OCI-LY1 (cell line): ENCODE measurements around the gene THSD7A.

Source experiments
- H2AFZ ChIP-seq: fragments of 200-600 bp; sonication (generic), shearing (Covaris generic); 2 replicates; pipeline ENCODE4 v1.6.0; 2014; ENCODE audit warnings: antibody characterized with exemption, mild to moderate bottlenecking, low read length
- H3F3A ChIP-seq: fragments of 200-600 bp; sonication (generic), shearing (Covaris generic); 2 replicates; pipeline ENCODE4 v1.6.0; 2014; ENCODE audit warnings: mild to moderate bottlenecking, antibody characterized with exemption, low read length, moderate library complexity; ENCODE audit not compliant: insufficient read depth
- H3K27ac ChIP-seq: fragments of 200-600 bp; sonication (generic); 2 replicates; pipeline ENCODE4 v1.5.1; 2014; ENCODE audit warnings: low read length, mixed run types, mild to moderate bottlenecking, low read depth; ENCODE audit not compliant: poor library complexity, severe bottlenecking
- H3K27me3 ChIP-seq: fragments of 200-600 bp; sonication (generic); 2 replicates; pipeline ENCODE4 v1.6.0; 2014; ENCODE audit warnings: antibody characterized with exemption, mild to moderate bottlenecking, low read length, moderate library complexity; ENCODE audit not compliant: insufficient read depth
- H3K36me3 ChIP-seq: fragments of 200-600 bp; sonication (generic); 2 replicates; pipeline ENCODE4 v1.6.1; 2014; ENCODE audit warnings: mild to moderate bottlenecking, antibody characterized with exemption, low read length, moderate library complexity, mixed read lengths; ENCODE audit not compliant: insufficient read depth
- H3K4me1 ChIP-seq: fragments of 200-600 bp; sonication (generic); 2 replicates; pipeline ENCODE4 v1.5.1; 2014; ENCODE audit warnings: mild to moderate bottlenecking, low read length, moderate library complexity; ENCODE audit not compliant: insufficient read depth, severe bottlenecking
- H3K4me2 ChIP-seq: fragments of 200-600 bp; sonication (generic), shearing (Covaris generic); 2 replicates; pipeline ENCODE4 v1.6.1; 2014; ENCODE audit warnings: low read length
- H3K4me3 ChIP-seq: fragments of 200-600 bp; sonication (generic); 2 replicates; pipeline ENCODE4 v1.5.1; 2014; ENCODE audit warnings: low read length, low read depth, mild to moderate bottlenecking, mixed read lengths; ENCODE audit not compliant: poor library complexity, severe bottlenecking
- H3K79me2 ChIP-seq: fragments of 200-600 bp; shearing (Covaris generic); 2 replicates; pipeline ENCODE4 v1.6.1; 2016; ENCODE audit warnings: mixed run types, low read length, mixed read lengths; ENCODE audit not compliant: insufficient read depth
- H3K9ac ChIP-seq: fragments of 200-600 bp; sonication (generic), shearing (Covaris generic); 2 replicates; pipeline ENCODE4 v1.6.1; 2014; ENCODE audit warnings: mild to moderate bottlenecking, low read length, mixed read lengths
- H3K9me2 ChIP-seq: fragments of 200-600 bp; sonication (generic), shearing (Covaris generic); 2 replicates; pipeline ENCODE4 v1.6.1; 2014; ENCODE audit warnings: low read depth, mild to moderate bottlenecking, low read length, mixed read lengths
- H3K9me3 ChIP-seq: fragments of 200-600 bp; shearing (Covaris generic); 2 replicates; pipeline ENCODE4 v1.6.1; 2014; ENCODE audit warnings: low read length, mixed read lengths
- H4K20me1 ChIP-seq: fragments of 200-600 bp; sonication (generic), shearing (Covaris generic); 2 replicates; pipeline ENCODE4 v1.6.0; 2016; ENCODE audit warnings: mild to moderate bottlenecking, low read length; ENCODE audit not compliant: insufficient read depth
- CTCF ChIP-seq: fragments of 200-600 bp; sonication (generic), shearing (Covaris generic); IDR thresholded peaks from 2 replicates; pipeline ENCODE4 v1.5.1; 2017; ENCODE audit warnings: mild to moderate bottlenecking, antibody characterized with exemption, low read length, moderate library complexity, mixed read lengths
- EZH2 ChIP-seq: fragments of 200-600 bp; sonication (generic), shearing (Covaris generic); IDR thresholded peaks from 2 replicates; pipeline ENCODE4 v1.8.0; 2017; ENCODE audit warnings: borderline replicate concordance, mixed run types, mild to moderate bottlenecking, antibody characterized with exemption, low read length, moderate library complexity, mixed read lengths

Gene THSD7A

GRCh38 chr7:11464624-11465023 is 367.4 kb downstream of the THSD7A start:
- Histone ChIP-seq H3K27ac (no peak overlapping the region), H2AFZ (peak overlapping the region; percentile 42; the same call in 1 of the 2 replicates), H3K4me3 (no peak overlapping the region), H3K79me2 (no peaks in the 10 kb centered on the region), H3K9me2 (no peaks in the 10 kb centered on the region), H3F3A (no peaks in the 10 kb centered on the region), H4K20me1 (no peaks in the 10 kb centered on the region), H3K27me3 (no peaks in the 10 kb centered on the region), H3K36me3 (no peaks in the 10 kb centered on the region), H3K4me2 (no peak overlapping the region), H3K9ac (no peak overlapping the region), H3K9me3 (no peaks in the 10 kb centered on the region), H3K4me1 (peaks cover 47% of the 10 kb centered on the region)
- TF ChIP-seq CTCF (no peak), EZH2 (no peak)

DNA sequence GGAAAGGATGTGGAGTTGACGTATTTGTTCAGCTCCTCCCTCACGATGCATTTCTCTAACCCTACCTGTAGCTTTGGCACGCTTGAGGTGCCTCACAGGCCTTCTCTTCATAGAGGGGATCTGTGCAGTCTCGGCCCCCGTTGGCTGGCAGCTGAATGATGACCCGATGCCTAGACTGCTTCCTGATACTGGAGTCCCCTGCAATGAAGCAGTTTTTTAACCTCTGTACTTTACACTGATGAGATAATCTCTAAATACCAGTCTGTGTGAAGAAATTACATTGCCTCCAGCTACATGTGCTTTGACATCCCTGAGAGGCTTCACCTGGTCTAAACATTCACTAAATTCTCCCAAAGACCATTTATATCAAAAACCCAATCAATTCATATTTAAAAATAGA is 370.1 kb downstream of the THSD7A start:
- Histone ChIP-seq H2AFZ (peak overlapping the region; percentile 13; the same call in 1 of the 2 replicates), H3K27me3 (no peaks in the 10 kb centered on the region), H3K27ac (no peak overlapping the region), H3K9ac (no peak overlapping the region), H4K20me1 (no peaks in the 10 kb centered on the region), H3K9me2 (no peaks in the 10 kb centered on the region), H3F3A (no peaks in the 10 kb centered on the region), H3K4me1 (peaks cover 52% of the 10 kb centered on the region), H3K9me3 (no peaks in the 10 kb centered on the region), H3K4me3 (no peak overlapping the region), H3K4me2 (no peak overlapping the region), H3K79me2 (no peaks in the 10 kb centered on the region), H3K36me3 (no peaks in the 10 kb centered on the region)
- no peak for TF ChIP-seq EZH2
- no peak for TF ChIP-seq CTCF

- H3F3A ChIP-seq: no peaks in the 10 kb centered on the region
- H3K27me3 ChIP-seq: no peaks in the 10 kb centered on the region
- peak overlapping the region; percentile 51 for H3K27ac ChIP-seq
- no peaks in the 10 kb centered on the region for H3K9me3 ChIP-seq
- TF ChIP-seq EZH2: no peak
- TF ChIP-seq CTCF: no peak
- H3K9ac ChIP-seq: no peak overlapping the region
- H3K4me1 ChIP-seq: peaks cover 37% of the 10 kb centered on the region
- H3K4me3 ChIP-seq: no peak overlapping the region
- no peaks in the 10 kb centered on the region for H3K9me2 ChIP-seq
- no peaks in the 10 kb centered on the region for H4K20me1 ChIP-seq
- H3K4me2 ChIP-seq: 0 out of 2 replicates have a peak overlapping the region, but pooled peaks have one; percentile 5
- peak overlapping the region; percentile 71; the same call in 1 of the 2 replicates for H2AFZ ChIP-seq
- no peaks in the 10 kb centered on the region for H3K36me3 ChIP-seq
- no peaks in the 10 kb centered on the region for H3K79me2 ChIP-seq
Measured at GRCh38 chr7:11458736-11459483, 373.1 kb downstream of the THSD7A start.
